ENCODE results near the gene VHLL.

- TF ChIP-seq POLR2A (IDR thresholded peaks at IDR 0.05) (no peak), CTCF (IDR thresholded peaks at IDR 0.05) (no peak)
These were observed 17.2 kb downstream of the VHLL start for GRCh38 chr1:156281693-156282478.

Measured in uterus (tissue), 2 donors.